Measurements from ENCODE around the gene HNRNPDL. TPM values are rescaled to one million over a fixed set of nuclear protein-coding genes. Genes with fewer than 3 reads are reported as not detected.

The HNRNPDL gene
- polyA plus RNA-seq, 1 donor from 2014 or later = 1,146 TPM

- Histone ChIP-seq H3K4me2 (ENCODE audit: low read length) (no peak overlapping the region), H4K20me1 (ENCODE audit: insufficient read depth) (no peaks in the 10 kb centered on the region), H2AFZ (ENCODE audit: low read depth, low read length) (no peak overlapping the region), H3K9ac (ENCODE audit: low read length) (no peak overlapping the region), H3F3A (ENCODE audit: insufficient read depth, low read length, poor library complexity, severe bottlenecking) (no peaks in the 10 kb centered on the region), H3K4me3 (ENCODE audit: low read length) (no peak overlapping the region), H3K79me2 (replicated peaks; ENCODE audit: insufficient read depth, low read length) (no peaks in the 10 kb centered on the region), H3K9me3 (ENCODE audit: low read length) (no peaks in the 10 kb centered on the region), H3K9me2 (ENCODE audit: insufficient read depth, low read length) (no peaks in the 10 kb centered on the region), H3K27me3 (ENCODE audit: insufficient read depth, low read depth, low read length) (no peaks in the 10 kb centered on the region), H3K27ac (ENCODE audit: low read length) (no peak overlapping the region), H3K36me3 (ENCODE audit: insufficient read depth, low read length) (no peaks in the 10 kb centered on the region)
- TF ChIP-seq REST (IDR thresholded peaks at IDR 0.05; ENCODE audit: borderline replicate concordance) (no peak), CTCF (IDR thresholded peaks at IDR 0.05; ENCODE audit: poor library complexity, severe bottlenecking) (no peak), RAD21 (conservative IDR thresholded peaks at IDR 0.05) (no peak), EZH2 (IDR thresholded peaks at IDR 0.05; ENCODE audit: borderline replicate concordance, insufficient read depth, low read length, poor library complexity, severe bottlenecking) (no peak), MXI1 (conservative IDR thresholded peaks at IDR 0.05; ENCODE audit: poor library complexity, severe bottlenecking) (no peak), SMC3 (conservative IDR thresholded peaks at IDR 0.05; ENCODE audit: poor library complexity) (no peak), POLR2AphosphoS5 (IDR thresholded peaks at IDR 0.05) (no peak), TAF1 (IDR thresholded peaks at IDR 0.05; ENCODE audit: low read depth) (no peak), EP300 (conservative IDR thresholded peaks at IDR 0.05; ENCODE audit: poor library complexity, severe bottlenecking) (no peak)
Measured at GRCh38 chr4:82463221-82463620, 33.0 kb upstream of the HNRNPDL start.

- TF ChIP-seq POLR2AphosphoS5 (IDR thresholded peaks at IDR 0.05) (no peak), EP300 (conservative IDR thresholded peaks at IDR 0.05; ENCODE audit: poor library complexity, severe bottlenecking) (no peak), SMC3 (conservative IDR thresholded peaks at IDR 0.05; ENCODE audit: poor library complexity) (peak; percentile 61), RAD21 (conservative IDR thresholded peaks at IDR 0.05) (peak; percentile 71), CTCF (IDR thresholded peaks at IDR 0.05; ENCODE audit: poor library complexity, severe bottlenecking) (peak; percentile 70), TAF1 (IDR thresholded peaks at IDR 0.05; ENCODE audit: low read depth) (no peak)
- no peaks in the 10 kb centered on the region for H3K9me2 ChIP-seq (ENCODE audit: insufficient read depth, low read length)
Measured at GRCh38 chr4:82462415-82462831, 32.2 kb upstream of the HNRNPDL start.

More at GRCh38 chr4:82462415-82462831, 32.2 kb upstream of the HNRNPDL start:
- Histone ChIP-seq H3K36me3 (ENCODE audit: insufficient read depth, low read length) (no peaks in the 10 kb centered on the region), H3F3A (ENCODE audit: insufficient read depth, low read length, poor library complexity, severe bottlenecking) (no peaks in the 10 kb centered on the region), H3K4me3 (ENCODE audit: low read length) (no peak overlapping the region), H4K20me1 (ENCODE audit: insufficient read depth) (no peaks in the 10 kb centered on the region), H3K9ac (ENCODE audit: low read length) (no peak overlapping the region), H3K27me3 (ENCODE audit: insufficient read depth, low read depth, low read length) (no peaks in the 10 kb centered on the region), H2AFZ (ENCODE audit: low read depth, low read length) (no peak overlapping the region), H3K4me2 (ENCODE audit: low read length) (no peak overlapping the region), H3K27ac (ENCODE audit: low read length) (no peak overlapping the region), H3K79me2 (replicated peaks; ENCODE audit: insufficient read depth, low read length) (no peaks in the 10 kb centered on the region), H3K9me3 (ENCODE audit: low read length) (no peaks in the 10 kb centered on the region)

All from neural cell (in vitro differentiated cells).